AG09319 (cell line): Measurements from ENCODE around the gene UBQLN3.
A peak's percentile ranks its signal among the peaks of the same experiment; 100 is the strongest.

Experiments
- DNase-seq: peaks from one replicate; pipeline ENCODE4 v3.0.0-alpha.2; 2010; ENCODE audit warnings: low read depth; ENCODE audit errors: extremely low read depth
- CTCF ChIP-seq: IDR thresholded peaks from 2 replicates; pipeline ENCODE4 v1.5.1; 2011; ENCODE audit warnings: low read depth, mild to moderate bottlenecking, inconsistent platforms, low read length, moderate library complexity

UBQLN3 gene

GRCh38 chr11:5509803-5510202 is at the start of gene UBQLN3:
UBQLN3 (minus strand) TSS chr11:5509957; CDS start chr11:5509558, 399 bp downstream.
- DNase-seq, result no peak
- no peak for TF ChIP-seq CTCF

- TF ChIP-seq CTCF, result no peak
- no peak for DNase-seq
These were observed 48.0 kb upstream of the UBQLN3 start for GRCh38 chr11:5557751-5558150.

- no peak for TF ChIP-seq CTCF
- no peak for DNase-seq
These were observed 46.9 kb upstream of the UBQLN3 start for GRCh38 chr11:5556596-5557188.

- no peak for DNase-seq
- peak; percentile 23 for TF ChIP-seq CTCF
These were observed 43.6 kb upstream of the UBQLN3 start for GRCh38 chr11:5553343-5553742.

- no peak for DNase-seq
These were observed 40.8 kb upstream of the UBQLN3 start for GRCh38 chr11:5550440-5551095.

GRCh38 chr11:5548440-5548839 is 38.7 kb upstream of the UBQLN3 start, which contains the start of gene OR52H1:
OR52H1 (minus strand) TSS chr11:5548540; CDS start chr11:5545505, 3,035 bp downstream.
- TF ChIP-seq CTCF, result no peak
- no peak for DNase-seq

More at GRCh38 chr11:5550440-5551095, 40.8 kb upstream of the UBQLN3 start:
- TF ChIP-seq CTCF, result no peak

- TF ChIP-seq CTCF, result no peak
- DNase-seq, result no peak
These were observed 38.2 kb upstream of the UBQLN3 start for GRCh38 chr11:5547982-5548381.
